ENCODE measurements around the gene C19orf12.

Gene C19orf12

DNA sequence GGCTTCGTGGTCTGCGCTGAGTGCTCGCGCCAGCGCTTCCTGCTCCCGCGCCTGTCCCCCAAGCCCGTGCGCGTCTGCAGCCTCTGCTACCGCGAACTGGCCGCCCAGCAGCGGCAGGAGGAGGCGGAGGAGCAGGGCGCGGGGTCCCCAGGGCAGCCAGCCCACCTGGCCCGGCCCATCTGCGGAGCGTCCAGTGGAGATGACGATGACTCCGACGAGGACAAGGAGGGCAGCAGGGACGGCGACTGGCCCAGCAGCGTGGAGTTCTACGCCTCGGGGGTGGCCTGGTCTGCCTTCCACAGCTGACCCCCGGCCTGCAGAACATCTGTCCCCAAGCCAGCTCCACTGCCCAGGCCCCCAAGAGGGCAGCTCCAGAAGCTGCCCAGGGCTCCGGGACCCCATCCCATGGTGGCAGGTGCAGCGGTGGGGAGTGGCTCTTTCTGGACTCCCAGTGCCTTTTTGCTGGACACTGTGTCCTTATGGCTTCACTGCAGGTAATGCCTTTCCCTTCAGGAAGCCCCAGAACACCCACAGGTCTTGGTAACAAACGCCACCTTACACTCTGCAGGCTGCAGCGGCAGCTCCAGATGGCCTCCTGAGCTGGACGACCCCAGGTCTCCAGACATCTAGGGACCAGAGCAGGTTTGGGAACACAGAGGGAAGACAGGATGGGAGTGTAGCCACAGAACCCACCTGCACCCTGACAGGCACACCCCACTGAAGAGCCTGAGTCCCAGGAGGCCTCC, 40.5 kb downstream of the C19orf12 start:
- no peak for ATAC-seq
- TF ChIP-seq PPARA (CRISPR knock-in tag; IDR thresholded peaks at IDR 0.05; ENCODE audit: borderline replicate concordance), result no peak
- TF ChIP-seq ISL1 (CRISPR knock-in tag; IDR thresholded peaks at IDR 0.05), result no peak
- TF ChIP-seq BACH2 (CRISPR knock-in tag; IDR thresholded peaks at IDR 0.05; ENCODE audit: borderline replicate concordance), result no peak
- no peak for TF ChIP-seq TOX (CRISPR knock-in tag; IDR thresholded peaks at IDR 0.05; ENCODE audit: borderline replicate concordance)
- TF ChIP-seq RARB (CRISPR knock-in tag; IDR thresholded peaks at IDR 0.05), result no peak
- TF ChIP-seq ZNF70 (CRISPR knock-in tag; IDR thresholded peaks at IDR 0.05), result no peak
- TF ChIP-seq ESRRG (CRISPR knock-in tag; IDR thresholded peaks at IDR 0.05), result no peak

DNA sequence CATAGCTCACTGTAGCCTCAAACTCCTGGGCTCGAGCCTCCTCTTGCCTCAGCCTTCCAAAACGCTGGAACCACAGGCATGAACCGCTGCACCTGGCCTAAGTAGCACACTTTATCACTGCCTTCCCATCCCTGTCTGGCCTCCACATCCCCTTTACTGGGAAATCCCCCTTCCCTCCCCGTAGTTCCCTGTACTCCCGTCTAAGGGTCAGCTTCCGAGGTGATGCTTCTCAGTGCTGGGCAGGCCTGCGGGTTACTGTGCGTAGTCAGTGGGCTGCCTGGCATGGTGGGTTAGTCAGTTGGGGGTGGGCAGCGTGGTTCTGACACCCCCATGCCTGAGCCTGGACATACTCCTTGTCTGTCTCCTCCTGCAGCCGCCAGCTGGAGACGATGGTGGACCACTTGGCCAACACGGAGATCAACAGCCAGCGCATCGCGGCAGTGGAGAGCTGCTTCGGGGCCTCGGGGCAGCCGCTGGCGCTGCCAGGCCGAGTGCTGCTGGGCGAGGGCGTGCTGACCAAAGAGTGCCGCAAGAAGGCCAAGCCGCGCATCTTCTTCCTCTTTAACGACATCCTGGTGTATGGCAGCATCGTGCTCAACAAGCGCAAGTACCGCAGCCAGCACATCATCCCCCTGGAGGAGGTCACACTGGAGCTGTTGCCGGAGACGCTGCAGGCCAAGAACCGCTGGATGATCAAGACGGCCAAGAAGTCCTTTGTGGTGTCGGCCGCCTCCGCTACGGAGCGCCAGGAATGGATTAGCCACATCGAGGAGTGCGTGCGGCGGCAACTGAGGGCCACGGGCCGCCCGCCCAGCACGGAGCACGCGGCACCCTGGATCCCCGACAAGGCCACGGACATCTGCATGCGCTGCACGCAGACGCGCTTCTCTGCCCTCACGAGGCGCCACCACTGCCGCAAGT, 41.4 kb downstream of the C19orf12 start:
- ATAC-seq, result no peak
- TF ChIP-seq ZNF8 (CRISPR knock-in tag; IDR thresholded peaks at IDR 0.05) (no peak), ZNF565 (CRISPR knock-in tag; conservative IDR thresholded peaks at IDR 0.05; ENCODE audit: low read depth) (no peak), SNAI2 (CRISPR knock-in tag; IDR thresholded peaks at IDR 0.05) (no peak), TCF4 (CRISPR knock-in tag; IDR thresholded peaks at IDR 0.05; ENCODE audit: borderline replicate concordance) (no peak), CSDC2 (CRISPR knock-in tag; IDR thresholded peaks at IDR 0.05) (no peak), ZFP30 (CRISPR knock-in tag; IDR thresholded peaks at IDR 0.05) (no peak)
- TF ChIP-seq, protein P1, sequence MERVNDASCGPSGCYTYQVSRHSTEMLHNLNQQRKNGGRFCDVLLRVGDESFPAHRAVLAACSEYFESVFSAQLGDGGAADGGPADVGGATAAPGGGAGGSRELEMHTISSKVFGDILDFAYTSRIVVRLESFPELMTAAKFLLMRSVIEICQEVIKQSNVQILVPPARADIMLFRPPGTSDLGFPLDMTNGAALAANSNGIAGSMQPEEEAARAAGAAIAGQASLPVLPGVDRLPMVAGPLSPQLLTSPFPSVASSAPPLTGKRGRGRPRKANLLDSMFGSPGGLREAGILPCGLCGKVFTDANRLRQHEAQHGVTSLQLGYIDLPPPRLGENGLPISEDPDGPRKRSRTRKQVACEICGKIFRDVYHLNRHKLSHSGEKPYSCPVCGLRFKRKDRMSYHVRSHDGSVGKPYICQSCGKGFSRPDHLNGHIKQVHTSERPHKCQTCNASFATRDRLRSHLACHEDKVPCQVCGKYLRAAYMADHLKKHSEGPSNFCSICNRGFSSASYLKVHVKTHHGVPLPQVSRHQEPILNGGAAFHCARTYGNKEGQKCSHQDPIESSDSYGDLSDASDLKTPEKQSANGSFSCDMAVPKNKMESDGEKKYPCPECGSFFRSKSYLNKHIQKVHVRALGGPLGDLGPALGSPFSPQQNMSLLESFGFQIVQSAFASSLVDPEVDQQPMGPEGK (CRISPR knock-in tag; IDR thresholded peaks at IDR 0.05; ENCODE audit: borderline replicate concordance), result no peak

DNA sequence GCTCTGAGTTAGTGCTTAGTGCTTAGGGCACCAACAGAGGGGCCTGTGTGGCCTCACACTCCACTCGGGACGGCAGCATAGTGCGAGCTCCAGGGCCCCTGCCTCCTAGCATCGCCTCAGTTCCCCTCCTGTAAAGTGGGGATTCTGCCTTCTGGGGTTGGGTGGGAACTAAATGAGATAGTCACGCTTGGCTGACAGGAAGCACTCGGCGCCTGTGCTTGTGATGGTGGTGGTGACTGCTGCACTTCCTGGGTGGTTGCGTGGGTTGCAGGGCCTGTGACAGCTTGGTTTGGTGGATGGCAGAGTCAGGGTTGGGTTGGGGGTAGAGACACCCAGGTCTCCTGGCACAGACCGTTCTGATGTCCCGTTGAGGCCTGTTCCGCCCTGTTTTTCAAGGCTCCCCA, 42.1 kb downstream of the C19orf12 start:
- ATAC-seq, result no peak
- no peak for TF ChIP-seq ZNF565 (CRISPR knock-in tag; conservative IDR thresholded peaks at IDR 0.05; ENCODE audit: low read depth)
- no peak for TF ChIP-seq BACH2 (CRISPR knock-in tag; IDR thresholded peaks at IDR 0.05; ENCODE audit: borderline replicate concordance)
- no peak for TF ChIP-seq ZNF70 (CRISPR knock-in tag; IDR thresholded peaks at IDR 0.05)
- no peak for TF ChIP-seq ARNTL (CRISPR knock-in tag; IDR thresholded peaks at IDR 0.05; ENCODE audit: borderline replicate concordance, low read depth)
- TF ChIP-seq ZFP3 (CRISPR knock-in tag; IDR thresholded peaks at IDR 0.05), result no peak
- no peak for TF ChIP-seq ISL1 (CRISPR knock-in tag; IDR thresholded peaks at IDR 0.05)
- TF ChIP-seq ZC3H10 (CRISPR knock-in tag; IDR thresholded peaks at IDR 0.05), result no peak
- no peak for TF ChIP-seq GLIS3 (CRISPR knock-in tag; IDR thresholded peaks at IDR 0.05)
- no peak for TF ChIP-seq TCF4 (CRISPR knock-in tag; IDR thresholded peaks at IDR 0.05; ENCODE audit: borderline replicate concordance)
- TF ChIP-seq, protein P2, sequence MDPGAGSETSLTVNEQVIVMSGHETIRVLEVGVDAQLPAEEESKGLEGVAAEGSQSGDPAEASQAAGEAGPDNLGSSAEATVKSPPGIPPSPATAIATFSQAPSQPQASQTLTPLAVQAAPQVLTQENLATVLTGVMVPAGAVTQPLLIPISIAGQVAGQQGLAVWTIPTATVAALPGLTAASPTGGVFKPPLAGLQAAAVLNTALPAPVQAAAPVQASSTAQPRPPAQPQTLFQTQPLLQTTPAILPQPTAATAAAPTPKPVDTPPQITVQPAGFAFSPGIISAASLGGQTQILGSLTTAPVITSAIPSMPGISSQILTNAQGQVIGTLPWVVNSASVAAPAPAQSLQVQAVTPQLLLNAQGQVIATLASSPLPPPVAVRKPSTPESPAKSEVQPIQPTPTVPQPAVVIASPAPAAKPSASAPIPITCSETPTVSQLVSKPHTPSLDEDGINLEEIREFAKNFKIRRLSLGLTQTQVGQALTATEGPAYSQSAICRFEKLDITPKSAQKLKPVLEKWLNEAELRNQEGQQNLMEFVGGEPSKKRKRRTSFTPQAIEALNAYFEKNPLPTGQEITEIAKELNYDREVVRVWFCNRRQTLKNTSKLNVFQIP (CRISPR knock-in tag; IDR thresholded peaks at IDR 0.05; ENCODE audit: borderline replicate concordance, low read depth), result no peak
- no peak for TF ChIP-seq ESRRG (CRISPR knock-in tag; IDR thresholded peaks at IDR 0.05)
- TF ChIP-seq, protein P3, sequence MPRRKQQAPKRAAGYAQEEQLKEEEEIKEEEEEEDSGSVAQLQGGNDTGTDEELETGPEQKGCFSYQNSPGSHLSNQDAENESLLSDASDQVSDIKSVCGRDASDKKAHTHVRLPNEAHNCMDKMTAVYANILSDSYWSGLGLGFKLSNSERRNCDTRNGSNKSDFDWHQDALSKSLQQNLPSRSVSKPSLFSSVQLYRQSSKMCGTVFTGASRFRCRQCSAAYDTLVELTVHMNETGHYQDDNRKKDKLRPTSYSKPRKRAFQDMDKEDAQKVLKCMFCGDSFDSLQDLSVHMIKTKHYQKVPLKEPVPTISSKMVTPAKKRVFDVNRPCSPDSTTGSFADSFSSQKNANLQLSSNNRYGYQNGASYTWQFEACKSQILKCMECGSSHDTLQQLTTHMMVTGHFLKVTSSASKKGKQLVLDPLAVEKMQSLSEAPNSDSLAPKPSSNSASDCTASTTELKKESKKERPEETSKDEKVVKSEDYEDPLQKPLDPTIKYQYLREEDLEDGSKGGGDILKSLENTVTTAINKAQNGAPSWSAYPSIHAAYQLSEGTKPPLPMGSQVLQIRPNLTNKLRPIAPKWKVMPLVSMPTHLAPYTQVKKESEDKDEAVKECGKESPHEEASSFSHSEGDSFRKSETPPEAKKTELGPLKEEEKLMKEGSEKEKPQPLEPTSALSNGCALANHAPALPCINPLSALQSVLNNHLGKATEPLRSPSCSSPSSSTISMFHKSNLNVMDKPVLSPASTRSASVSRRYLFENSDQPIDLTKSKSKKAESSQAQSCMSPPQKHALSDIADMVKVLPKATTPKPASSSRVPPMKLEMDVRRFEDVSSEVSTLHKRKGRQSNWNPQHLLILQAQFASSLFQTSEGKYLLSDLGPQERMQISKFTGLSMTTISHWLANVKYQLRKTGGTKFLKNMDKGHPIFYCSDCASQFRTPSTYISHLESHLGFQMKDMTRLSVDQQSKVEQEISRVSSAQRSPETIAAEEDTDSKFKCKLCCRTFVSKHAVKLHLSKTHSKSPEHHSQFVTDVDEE (CRISPR knock-in tag; IDR thresholded peaks at IDR 0.05), result no peak
- no peak for TF ChIP-seq OSR1 (CRISPR knock-in tag; IDR thresholded peaks at IDR 0.05)
- TF ChIP-seq, protein P1 (CRISPR knock-in tag; IDR thresholded peaks at IDR 0.05; ENCODE audit: borderline replicate concordance), result no peak
- TF ChIP-seq ZFP30 (CRISPR knock-in tag; IDR thresholded peaks at IDR 0.05), result no peak
- TF ChIP-seq ZNF8 (CRISPR knock-in tag; IDR thresholded peaks at IDR 0.05), result no peak
- TF ChIP-seq CREB5 (CRISPR knock-in tag; IDR thresholded peaks at IDR 0.05; ENCODE audit: low read depth), result no peak
- no peak for TF ChIP-seq CSDC2 (CRISPR knock-in tag; IDR thresholded peaks at IDR 0.05)
- no peak for TF ChIP-seq TOX (CRISPR knock-in tag; IDR thresholded peaks at IDR 0.05; ENCODE audit: borderline replicate concordance)
- no peak for TF ChIP-seq SNAI2 (CRISPR knock-in tag; IDR thresholded peaks at IDR 0.05)

Measured in SK-N-SH treated with all-trans-retinoic acid at 6 μM for 48 hours (cell line).